ENCODE results near the gene LIMS1. TPM values are rescaled to one million over a fixed set of nuclear protein-coding genes. Genes with fewer than 3 reads are reported as not detected.

The LIMS1 gene
- total and polyA plus RNA-seq, 5 donors = 21.4 to 65.6 (median 55.1) TPM

DNA sequence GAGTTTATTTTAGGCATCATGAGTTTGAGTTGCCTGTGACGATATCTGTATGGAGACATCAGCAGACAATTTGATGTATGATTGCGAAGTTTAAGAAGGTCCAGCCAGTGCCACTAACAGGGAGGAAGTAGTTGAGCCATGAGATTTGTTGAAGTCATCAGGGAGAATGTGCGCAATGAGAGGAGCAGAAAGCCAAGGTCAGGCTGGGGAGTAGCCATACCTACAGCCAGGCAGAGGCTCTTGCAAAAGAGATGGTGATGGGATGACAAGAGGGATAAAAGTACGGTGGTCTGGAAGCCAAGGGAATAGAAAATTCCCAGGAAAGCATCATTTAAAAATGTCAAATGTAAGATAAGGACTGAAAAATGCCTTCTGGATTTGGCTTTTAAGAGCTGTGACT, 51.2 kb downstream of the LIMS1 start:
- Histone ChIP-seq H3K27me3 (ENCODE audit: control insufficient read depth, insufficient read depth) (no peaks in the 10 kb centered on the region), H3K9me3 (ENCODE audit: control insufficient read depth, low read length) (no peaks in the 10 kb centered on the region), H3K27ac (ENCODE audit: low read length) (no peak overlapping the region), H3K4me3 (ENCODE audit: low read length) (no peak overlapping the region), H3K4me1 (ENCODE audit: control insufficient read depth, insufficient read depth, low read length) (peaks cover 10% of the 10 kb centered on the region)
- intact Hi-C loops (cut with DNase I) = loop anchor here in 3 of 4 donors (10.0 kb wide), 3 partner anchors 51 to 211 kb away; partner anchors contain the start of genes LIMS1 (in 1 of the 3) and SULT1C4 (in 1 of the 3)
- ATAC-seq (no peak), DNase-seq (no peak)
- 82% methylated on average over 4 of the region's 4 CpGs for WGBS

DNA sequence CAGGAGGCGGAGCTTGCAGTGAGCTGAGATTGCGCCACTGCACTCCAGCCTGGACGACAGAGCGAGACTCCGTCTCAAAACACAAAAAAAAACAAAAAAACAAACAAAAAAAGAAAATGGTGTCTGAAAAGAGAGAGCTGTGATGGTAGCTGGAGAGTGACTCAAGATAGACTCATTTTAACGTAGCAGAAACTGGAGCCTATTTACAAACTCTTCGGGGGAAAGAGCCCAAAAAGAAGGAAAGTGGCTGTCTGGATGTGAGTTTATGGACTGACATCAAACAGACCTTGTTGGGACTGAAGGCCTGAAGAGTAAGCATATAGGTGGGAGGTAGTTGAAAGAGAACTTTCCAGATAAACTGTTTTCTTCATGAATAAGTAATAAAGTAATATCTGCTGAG, 51.8 kb downstream of the LIMS1 start:
- ATAC-seq (no peak), DNase-seq (no peak)
- intact Hi-C loops (cut with DNase I) = loop anchor here in 3 of 4 donors (10.0 kb wide), 3 partner anchors 51 to 211 kb away; partner anchors contain the start of genes LIMS1 (in 1 of the 3) and SULT1C4 (in 1 of the 3)
- WGBS = 83% methylated on average over 7 of the region's 7 CpGs
- Histone ChIP-seq H3K27me3 (ENCODE audit: control insufficient read depth, insufficient read depth) (no peaks in the 10 kb centered on the region), H3K4me3 (ENCODE audit: low read length) (no peak overlapping the region), H3K27ac (ENCODE audit: low read length) (no peak overlapping the region), H3K9me3 (ENCODE audit: control insufficient read depth, low read length) (no peaks in the 10 kb centered on the region), H3K4me1 (ENCODE audit: control insufficient read depth, insufficient read depth, low read length) (peaks cover 10% of the 10 kb centered on the region)

DNA sequence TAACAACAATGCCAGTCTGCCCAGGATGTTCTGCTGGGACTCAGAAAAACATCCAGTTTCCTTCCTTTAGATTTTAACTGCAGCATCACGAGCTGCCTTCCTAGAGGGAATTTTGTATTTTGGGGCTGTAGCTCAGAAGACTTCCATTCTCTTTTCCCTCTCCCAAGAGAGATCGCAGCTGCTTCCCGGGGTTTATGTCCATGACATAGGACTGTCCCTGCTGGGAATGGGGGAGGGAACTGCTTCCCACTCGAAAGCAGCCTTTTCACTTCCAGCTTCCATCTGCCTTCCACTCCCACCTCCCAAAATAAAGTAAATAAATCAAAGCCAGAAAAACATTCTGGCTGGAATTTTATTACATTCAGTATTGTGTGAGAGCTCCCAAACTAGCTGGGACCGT, 52.4 kb downstream of the LIMS1 start:
- DNase-seq (no peak), ATAC-seq (no peak)

DNA sequence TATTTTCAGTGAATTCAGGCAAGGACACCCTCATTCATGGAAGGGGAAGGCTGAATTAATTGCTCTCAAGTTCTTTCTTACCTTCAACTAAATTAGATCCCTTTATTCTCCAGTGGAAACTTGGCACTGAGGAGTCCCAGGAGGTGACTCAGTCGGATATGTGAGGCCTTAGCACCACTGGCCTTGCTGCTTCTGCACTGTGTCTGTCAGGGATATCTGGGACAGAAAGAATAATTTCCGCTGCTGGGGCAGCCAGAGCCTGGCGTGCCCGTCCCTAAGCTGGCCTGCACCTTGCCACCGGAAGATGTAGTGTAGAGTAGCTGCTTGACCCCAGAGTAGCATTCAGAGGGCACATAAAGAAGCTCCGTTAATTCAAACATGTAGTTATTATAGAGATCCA, 53.4 kb downstream of the LIMS1 start:
- Histone ChIP-seq H3K4me3 (ENCODE audit: low read length) (no peak overlapping the region), H3K27me3 (ENCODE audit: control insufficient read depth, insufficient read depth) (no peaks in the 10 kb centered on the region), H3K9me3 (ENCODE audit: control insufficient read depth, low read length) (no peaks in the 10 kb centered on the region), H3K4me1 (ENCODE audit: control insufficient read depth, insufficient read depth, low read length) (peaks cover 10% of the 10 kb centered on the region), H3K27ac (ENCODE audit: low read length) (peak overlapping the region; percentile 87)
- ATAC-seq (peak; percentile 86 to 93), DNase-seq (peak; percentile 63 to 81 (median 72))
- intact Hi-C loops (cut with DNase I) = loop anchor here in 3 of 4 donors (10.0 kb wide), 3 partner anchors 53 to 213 kb away; partner anchors contain the start of genes LIMS1 (in 1 of the 3) and SULT1C4 (in 1 of the 3)
- 27% methylated on average over 6 of the region's 6 CpGs for WGBS

More for the DNA sequence above, 52.4 kb downstream of the LIMS1 start:
- Histone ChIP-seq H3K27ac (ENCODE audit: low read length) (peak overlapping the region; percentile 40), H3K4me1 (ENCODE audit: control insufficient read depth, insufficient read depth, low read length) (peaks cover 10% of the 10 kb centered on the region), H3K4me3 (ENCODE audit: low read length) (no peak overlapping the region), H3K9me3 (ENCODE audit: control insufficient read depth, low read length) (no peaks in the 10 kb centered on the region), H3K27me3 (ENCODE audit: control insufficient read depth, insufficient read depth) (no peaks in the 10 kb centered on the region)
- intact Hi-C loops (cut with DNase I) = loop anchor here in 3 of 4 donors (10.0 kb wide), 3 partner anchors 52 to 212 kb away; partner anchors contain the start of genes LIMS1 (in 1 of the 3) and SULT1C4 (in 1 of the 3)
- WGBS = 37% methylated on average over 5 of the region's 5 CpGs

DNA sequence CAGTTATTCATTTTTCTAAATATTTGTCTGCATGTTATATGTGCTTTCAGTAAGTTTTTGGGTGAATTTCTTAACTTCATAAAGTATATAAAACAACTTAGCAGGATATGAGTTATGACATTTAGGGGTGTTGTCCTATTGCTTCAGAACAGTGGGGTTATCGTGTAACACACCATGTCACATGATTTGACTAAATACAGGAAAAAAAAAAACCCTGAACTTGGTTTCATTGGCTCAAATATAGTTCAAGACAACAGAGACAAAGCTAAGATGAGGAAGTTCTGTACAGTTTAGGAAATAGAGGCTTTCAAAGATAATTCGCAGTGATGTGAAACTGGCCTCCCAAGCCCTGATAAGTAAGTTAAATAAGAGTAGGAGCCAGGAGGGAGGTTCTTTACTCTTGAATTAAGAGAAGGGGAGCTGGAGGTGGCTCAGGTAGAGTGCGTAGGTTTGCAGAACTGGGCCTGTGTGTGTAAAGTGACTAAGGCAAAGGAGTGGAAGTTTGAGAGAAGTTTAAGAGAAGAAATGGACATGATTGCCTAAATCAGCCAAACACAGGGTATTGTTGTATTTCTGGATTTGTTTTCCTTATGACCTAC, 53.9 kb downstream of the LIMS1 start:
- ATAC-seq = peak; percentile 63 to 76

DNA sequence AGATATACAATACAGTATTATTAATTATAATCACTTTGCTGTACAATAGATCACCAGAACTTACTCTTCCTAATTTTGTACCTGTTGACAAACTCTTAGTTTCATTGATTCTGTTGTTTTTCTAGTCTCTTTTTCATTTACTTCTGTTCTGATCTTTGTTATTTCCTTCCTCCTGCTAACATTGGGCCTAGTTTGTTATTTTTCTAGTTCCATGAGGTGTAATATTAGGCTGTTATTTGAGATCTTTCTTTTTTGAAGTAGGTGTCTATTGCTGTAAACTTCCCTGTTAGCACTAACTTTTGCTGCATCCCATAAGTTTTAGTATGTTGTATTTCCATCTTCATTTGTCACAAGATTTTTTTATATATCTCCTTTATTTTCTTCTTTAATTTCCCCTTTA, 55.1 kb downstream of the LIMS1 start:
- Histone ChIP-seq H3K9me3 (ENCODE audit: control insufficient read depth, low read length) (no peaks in the 10 kb centered on the region), H3K27ac (ENCODE audit: low read length) (no peak overlapping the region), H3K4me3 (ENCODE audit: low read length) (no peak overlapping the region), H3K27me3 (ENCODE audit: control insufficient read depth, insufficient read depth) (no peaks in the 10 kb centered on the region), H3K4me1 (ENCODE audit: control insufficient read depth, insufficient read depth, low read length) (peaks cover 10% of the 10 kb centered on the region)
- intact Hi-C loops (cut with DNase I) = loop anchor here in 3 of 4 donors (10.0 kb wide), 3 partner anchors 55 to 215 kb away; partner anchors contain the start of genes LIMS1 (in 1 of the 3) and SULT1C4 (in 1 of the 3)
- ATAC-seq (no peak), DNase-seq (no peak)

More for the DNA sequence above, 53.9 kb downstream of the LIMS1 start:
- Histone ChIP-seq H3K4me1 (ENCODE audit: control insufficient read depth, insufficient read depth, low read length) (peaks cover 10% of the 10 kb centered on the region), H3K9me3 (ENCODE audit: control insufficient read depth, low read length) (no peaks in the 10 kb centered on the region), H3K4me3 (ENCODE audit: low read length) (no peak overlapping the region), H3K27me3 (ENCODE audit: control insufficient read depth, insufficient read depth) (no peaks in the 10 kb centered on the region), H3K27ac (ENCODE audit: low read length) (peak overlapping the region; percentile 86)
- intact Hi-C loops (cut with DNase I) = loop anchor here in 3 of 4 donors (10.0 kb wide), 3 partner anchors 53 to 213 kb away; partner anchors contain the start of genes LIMS1 (in 1 of the 3) and SULT1C4 (in 1 of the 3)
- DNase-seq = no peak
- WGBS = 45% methylated on average over 3 of the region's 3 CpGs

DNA sequence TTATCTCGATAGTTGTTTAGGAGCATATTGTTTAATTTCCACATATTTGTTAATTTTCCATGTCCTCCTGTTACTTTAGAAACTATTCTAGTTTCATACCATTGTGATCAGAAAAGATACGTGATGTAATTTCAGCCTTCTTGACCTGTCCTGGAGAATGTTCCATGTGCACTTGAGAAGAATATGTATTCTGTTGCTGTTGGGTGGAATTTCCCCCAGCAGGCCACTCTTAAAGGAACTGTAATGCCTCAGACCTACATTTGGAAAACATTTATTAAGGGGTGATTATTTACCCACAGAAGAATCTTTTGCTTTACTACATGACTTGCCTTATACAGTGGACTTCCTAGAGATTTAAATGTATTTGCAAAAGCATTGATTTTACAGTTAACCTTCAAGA, 55.5 kb downstream of the LIMS1 start:
- Histone ChIP-seq H3K27me3 (ENCODE audit: control insufficient read depth, insufficient read depth) (no peaks in the 10 kb centered on the region), H3K4me3 (ENCODE audit: low read length) (no peak overlapping the region), H3K27ac (ENCODE audit: low read length) (no peak overlapping the region), H3K4me1 (ENCODE audit: control insufficient read depth, insufficient read depth, low read length) (peaks cover 10% of the 10 kb centered on the region), H3K9me3 (ENCODE audit: control insufficient read depth, low read length) (no peaks in the 10 kb centered on the region)
- WGBS = 77% methylated on average over 2 of the region's 2 CpGs
- no peak for ATAC-seq
- no peak for DNase-seq
- intact Hi-C loops (cut with DNase I) = loop anchor here in 3 of 4 donors (10.0 kb wide), 3 partner anchors 55 to 215 kb away; partner anchors contain the start of genes LIMS1 (in 1 of the 3) and SULT1C4 (in 1 of the 3)

DNA sequence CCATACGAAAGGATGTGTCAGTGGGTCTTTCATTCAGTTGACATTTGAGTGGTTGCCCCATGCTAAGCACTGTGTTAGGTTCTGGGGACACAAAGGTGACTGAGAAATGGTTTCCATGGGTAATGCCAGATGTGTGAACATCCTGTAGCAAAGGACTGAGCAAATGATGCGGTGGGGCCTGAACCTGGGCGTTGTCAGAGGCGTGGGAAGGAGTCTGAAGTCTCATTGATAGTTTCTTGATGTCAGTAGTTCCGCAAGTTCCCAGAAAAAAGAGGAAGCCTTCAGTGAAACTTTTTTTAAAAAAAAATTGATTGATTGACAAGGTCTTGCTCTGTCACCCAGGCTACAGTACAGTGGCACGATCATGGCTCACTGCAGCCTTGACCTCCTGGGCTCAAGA, 56.9 kb downstream of the LIMS1 start:
- H3K27ac ChIP-seq (ENCODE audit: low read length) = no peak overlapping the region
- no peaks in the 10 kb centered on the region for H3K27me3 ChIP-seq (ENCODE audit: control insufficient read depth, insufficient read depth)
- peaks cover 10% of the 10 kb centered on the region for H3K4me1 ChIP-seq (ENCODE audit: control insufficient read depth, insufficient read depth, low read length)
- ATAC-seq = no peak
- WGBS = 87% methylated on average over 6 of the region's 6 CpGs
- no peak overlapping the region for H3K4me3 ChIP-seq (ENCODE audit: low read length)
- H3K9me3 ChIP-seq (ENCODE audit: control insufficient read depth, low read length) = no peaks in the 10 kb centered on the region
- DNase-seq = no peak
- intact Hi-C loops (cut with DNase I) = no loop called here

DNA sequence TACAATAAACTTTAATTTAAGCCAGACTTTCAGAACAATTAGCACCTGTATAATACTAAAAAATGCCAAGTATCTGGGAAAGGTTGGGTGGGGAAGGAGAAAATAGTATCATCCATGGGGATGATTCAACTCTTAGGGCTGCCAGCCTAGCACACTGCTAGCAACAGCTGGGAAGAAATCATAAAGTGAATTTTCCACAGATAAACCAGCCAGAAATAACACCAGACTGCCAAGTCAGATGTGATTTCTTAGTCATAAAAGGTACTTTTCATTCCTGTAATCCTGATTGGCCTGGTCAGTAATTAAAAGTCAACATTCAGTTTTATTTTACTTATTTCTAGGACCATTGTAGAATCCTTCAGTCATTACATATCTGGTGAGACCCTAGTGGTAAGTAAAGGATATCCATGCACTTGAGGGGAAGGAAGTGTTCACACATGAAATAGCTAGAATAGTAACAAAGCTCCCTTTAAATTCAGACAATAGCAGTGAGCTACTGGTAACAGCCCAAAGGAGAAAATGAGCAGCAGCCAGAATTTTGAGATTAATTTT, 59.4 kb downstream of the LIMS1 start:
- DNase-seq (no peak), ATAC-seq (peak; percentile 42 to 76)
- no peak overlapping the region for H3K4me3 ChIP-seq (ENCODE audit: low read length)
- peak overlapping the region; percentile 89 for H3K27ac ChIP-seq (ENCODE audit: low read length)
- no peaks in the 10 kb centered on the region for H3K27me3 ChIP-seq (ENCODE audit: control insufficient read depth, insufficient read depth)
- intact Hi-C loops (cut with DNase I) = no loop called here
- H3K4me1 ChIP-seq (ENCODE audit: control insufficient read depth, insufficient read depth, low read length) = no peaks in the 10 kb centered on the region
- no peaks in the 10 kb centered on the region for H3K9me3 ChIP-seq (ENCODE audit: control insufficient read depth, low read length)

DNA sequence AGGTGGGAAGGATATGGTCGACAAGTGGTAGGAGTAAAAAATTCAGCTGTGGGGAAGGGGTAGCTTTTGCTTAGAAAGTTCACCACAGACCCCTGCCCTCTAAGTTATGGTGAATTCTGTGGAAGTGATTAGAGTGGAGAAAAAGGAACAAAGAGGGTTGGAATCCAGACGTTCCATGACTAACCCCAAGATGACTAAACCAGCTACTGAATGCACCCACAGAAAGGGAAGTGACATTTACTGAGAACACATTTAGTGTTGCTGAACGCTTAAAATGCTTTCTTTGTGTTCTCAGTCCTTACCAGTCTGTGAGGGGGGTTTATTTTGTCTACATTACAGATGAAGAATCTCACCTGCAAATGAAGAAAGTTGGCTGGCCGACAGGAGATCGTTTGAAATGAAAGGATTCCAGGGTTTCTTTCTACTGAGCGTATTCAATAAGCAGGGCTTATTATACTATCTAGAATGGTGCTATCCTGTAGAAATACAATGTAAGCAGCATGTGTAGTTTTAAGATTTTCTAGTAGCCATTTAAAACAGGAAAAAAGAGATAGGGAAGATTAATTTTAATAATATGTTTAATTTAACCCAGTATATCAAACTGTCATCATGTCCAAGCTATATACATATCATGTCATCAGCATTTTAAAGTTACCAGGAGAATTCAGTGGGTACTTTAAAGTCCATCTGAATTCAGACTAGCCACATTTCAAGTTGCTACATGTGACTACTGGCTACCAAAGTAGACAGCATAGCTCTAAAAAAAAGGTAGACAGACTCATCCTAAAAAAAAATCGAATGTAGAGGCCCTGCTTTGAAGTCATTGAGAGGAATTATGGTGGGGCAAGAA, 60.1 kb downstream of the LIMS1 start:
- peak overlapping the region; percentile 89 for H3K27ac ChIP-seq (ENCODE audit: low read length)
- no peaks in the 10 kb centered on the region for H3K27me3 ChIP-seq (ENCODE audit: control insufficient read depth, insufficient read depth)
- H3K9me3 ChIP-seq (ENCODE audit: control insufficient read depth, low read length) = no peaks in the 10 kb centered on the region
- no peaks in the 10 kb centered on the region for H3K4me1 ChIP-seq (ENCODE audit: control insufficient read depth, insufficient read depth, low read length)
- DNase-seq (no peak), ATAC-seq (peak; percentile 59 to 86)
- H3K4me3 ChIP-seq (ENCODE audit: low read length) = no peak overlapping the region
- intact Hi-C loops (cut with DNase I) = no loop called here
- WGBS = 45% methylated on average over 7 of the region's 7 CpGs

Data from right cardiac atrium (tissue), 5 donors.